ENCODE data around the gene HEBP1.

GRCh38 chr12:13001775-13002040 is 1.6 kb upstream of the HEBP1 start:
- TF ChIP-seq POLR2A (IDR thresholded peaks at IDR 0.05) (no peak), CTCF (IDR thresholded peaks at IDR 0.05) (no peak)

Measured in Peyer's patch (tissue), 4 donors.